HEK293 (cell line): ENCODE results near the gene CLTB.

Experiments used
- CTCF ChIP-seq: fragments of 450-650 bp; formaldehyde crosslinking; IDR thresholded peaks from 2 replicates; pipeline ENCODE4 v1.5.1; 2016; ENCODE audit warnings: missing biosample characterization, missing genetic modification characterization
- PBX3 ChIP-seq: sonication (generic); formaldehyde crosslinking; IDR thresholded peaks from 2 replicates; pipeline ENCODE4 v1.8.1; 2022; ENCODE audit warnings: mild to moderate bottlenecking, moderate library complexity, missing genetic modification reagents
- TCF7L2 ChIP-seq: IDR thresholded peaks from 2 replicates; pipeline ENCODE4 v1.6.1; 2011; ENCODE audit warnings: low read depth, mild to moderate bottlenecking, inconsistent platforms, low read length, moderate library complexity, borderline replicate concordance
- ZBTB1 ChIP-seq: fragments of 450-650 bp; formaldehyde crosslinking; IDR thresholded peaks from 2 replicates; pipeline ENCODE4 v1.5.1; 2016; ENCODE audit warnings: missing biosample characterization, missing genetic modification characterization
- ZIC2 ChIP-seq: fragments of 450-650 bp; formaldehyde crosslinking; IDR thresholded peaks from 2 replicates; pipeline ENCODE4 v1.5.1; 2016; ENCODE audit warnings: missing biosample characterization, missing genetic modification characterization
- ZNF121 ChIP-seq: fragments of 450-650 bp; formaldehyde crosslinking; IDR thresholded peaks from 2 replicates; pipeline ENCODE4 v1.5.1; 2016; ENCODE audit warnings: missing biosample characterization, missing genetic modification characterization
- ZNF174 ChIP-seq: fragments of 450-650 bp; formaldehyde crosslinking; IDR thresholded peaks from 2 replicates; pipeline ENCODE4 v1.5.0; 2017; ENCODE audit warnings: missing biosample characterization, mild to moderate bottlenecking, missing genetic modification characterization
- ZNF292 ChIP-seq: fragments of 450-650 bp; formaldehyde crosslinking; IDR thresholded peaks from 2 replicates; pipeline ENCODE4 v1.5.1; 2016; ENCODE audit warnings: low read depth, missing biosample characterization, missing genetic modification characterization, borderline replicate concordance
- ZSCAN16 ChIP-seq: fragments of 450-650 bp; formaldehyde crosslinking; IDR thresholded peaks from 2 replicates; pipeline ENCODE4 v1.5.1; 2016; ENCODE audit warnings: missing biosample characterization, missing genetic modification characterization
- TF ChIP-seq, protein P1 (sequence below): fragments of 450-650 bp; formaldehyde crosslinking; IDR thresholded peaks from 2 replicates; pipeline ENCODE4 v1.5.1; 2016; ENCODE audit warnings: missing biosample characterization, missing genetic modification characterization

DNA sequence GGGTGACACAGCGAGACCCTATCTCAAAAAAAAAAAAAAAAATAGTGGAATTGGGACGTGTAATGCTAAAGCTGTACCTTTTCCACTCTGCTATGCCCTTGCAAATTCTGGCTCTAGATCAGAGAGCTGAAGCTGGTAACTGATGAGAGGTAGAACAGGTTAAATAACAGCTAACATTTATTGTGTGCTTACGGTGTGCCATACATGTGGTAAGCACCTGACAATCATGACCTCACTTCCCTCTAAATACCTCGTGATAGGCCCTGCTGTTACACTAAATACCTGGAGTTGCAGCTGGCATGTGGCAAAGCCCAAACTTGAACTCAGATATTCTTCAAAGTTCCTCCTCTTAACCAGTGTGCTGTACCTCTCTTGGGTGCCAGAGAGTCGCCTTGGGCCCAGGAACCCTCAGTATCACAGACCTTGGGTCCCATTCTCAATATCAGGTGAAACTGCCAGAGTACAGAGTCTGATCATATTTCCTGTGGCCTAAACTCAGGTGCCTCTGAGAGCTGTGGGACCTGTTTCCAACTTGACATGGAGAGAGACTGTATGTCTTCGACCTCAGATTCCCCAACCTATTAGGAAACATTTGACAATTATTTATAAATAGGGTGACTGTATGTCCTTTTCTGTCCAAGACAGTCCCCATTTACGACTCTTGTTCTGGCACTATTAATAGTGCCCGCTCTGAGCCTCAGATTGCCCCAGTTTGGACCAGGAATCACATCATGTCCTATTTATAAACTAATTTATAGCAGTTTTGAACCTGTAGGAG is 46.2 kb downstream of the CLTB start:
- TF ChIP-seq ZNF121 (tag by site-specific recombination) = no peak
- no peak for TF ChIP-seq TCF7L2
- TF ChIP-seq ZBTB1 (tag by site-specific recombination) = no peak
- TF ChIP-seq ZSCAN16 (tag by site-specific recombination) = no peak
- no peak for TF ChIP-seq ZIC2 (tag by site-specific recombination)
- TF ChIP-seq ZNF292 (tag by site-specific recombination) = no peak
- TF ChIP-seq ZNF174 (tag by site-specific recombination) = no peak
- TF ChIP-seq, protein P1, sequence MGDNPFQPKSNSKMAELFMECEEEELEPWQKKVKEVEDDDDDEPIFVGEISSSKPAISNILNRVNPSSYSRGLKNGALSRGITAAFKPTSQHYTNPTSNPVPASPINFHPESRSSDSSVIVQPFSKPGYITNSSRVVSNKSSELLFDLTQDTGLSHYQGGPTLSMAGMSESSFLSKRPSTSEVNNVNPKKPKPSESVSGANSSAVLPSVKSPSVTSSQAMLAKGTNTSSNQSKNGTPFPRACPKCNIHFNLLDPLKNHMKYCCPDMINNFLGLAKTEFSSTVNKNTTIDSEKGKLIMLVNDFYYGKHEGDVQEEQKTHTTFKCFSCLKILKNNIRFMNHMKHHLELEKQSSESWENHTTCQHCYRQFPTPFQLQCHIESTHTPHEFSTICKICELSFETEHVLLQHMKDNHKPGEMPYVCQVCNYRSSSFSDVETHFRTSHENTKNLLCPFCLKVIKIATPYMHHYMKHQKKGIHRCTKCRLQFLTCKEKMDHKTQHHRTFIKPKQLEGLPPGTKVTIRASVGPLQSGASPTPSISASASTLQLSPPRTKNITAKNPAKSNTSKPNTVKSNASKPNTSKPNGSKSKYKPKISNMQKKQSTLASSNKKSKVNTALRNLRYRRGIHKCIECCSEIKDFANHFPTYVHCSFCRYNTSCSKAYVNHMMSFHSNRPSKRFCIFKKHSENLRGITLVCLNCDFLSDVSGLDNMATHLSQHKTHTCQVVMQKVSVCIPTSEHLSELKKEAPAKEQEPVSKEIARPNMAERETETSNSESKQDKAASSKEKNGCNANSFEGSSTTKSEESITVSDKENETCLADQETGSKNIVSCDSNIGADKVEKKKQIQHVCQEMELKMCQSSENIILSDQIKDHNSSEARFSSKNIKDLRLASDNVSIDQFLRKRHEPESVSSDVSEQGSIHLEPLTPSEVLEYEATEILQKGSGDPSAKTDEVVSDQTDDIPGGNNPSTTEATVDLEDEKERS (tag by site-specific recombination) = no peak
- TF ChIP-seq CTCF (tag by site-specific recombination) = no peak
- TF ChIP-seq PBX3 (CRISPR knock-in tag) = no peak
